GM12865 (cell line): ENCODE results near the gene ZNF785.
"Not testable (repeated sequence)": the region's sequence is repeated elsewhere in the genome, so short reads cannot be mapped to it uniquely, and the experiment has no call there.

ENCODE experiments used
- DNase-seq: peaks from one replicate; pipeline ENCODE4 v3.0.0; 2010; ENCODE audit warnings: low read depth
- H3K4me3 ChIP-seq: 2 replicates; pipeline ENCODE4 v1.5.1; 2011; ENCODE audit warnings: mild to moderate bottlenecking, low read depth, low read length, control low read depth
- CTCF ChIP-seq: IDR thresholded peaks from 2 replicates; pipeline ENCODE4 v1.5.1; 2011; ENCODE audit warnings: low read length, control low read depth, low read depth, inconsistent platforms; ENCODE audit not compliant: insufficient read depth; ENCODE audit errors: missing control alignments

ZNF785 gene

GRCh38 chr16:30585400-30586191, at the start of gene ZNF785:
TSS of gene ZNF785 (minus strand) at chr16:30585697. CDS start at chr16:30585611, 86 bp downstream.
- peak within 1 kb of the TSS; percentile 60 for H3K4me3 ChIP-seq
- TF ChIP-seq CTCF, result no peak
- DNase-seq, result peak; percentile 98

GRCh38 chr16:30633526-30633925, 48.0 kb upstream of the ZNF785 start:
- no peak for DNase-seq
- TF ChIP-seq CTCF, result no peak
- peak overlapping the region; percentile 62 for H3K4me3 ChIP-seq

GRCh38 chr16:30632454-30632853, 47.0 kb upstream of the ZNF785 start:
- H3K4me3 ChIP-seq, DNase-seq: not testable (repeated sequence)

- H3K4me3 ChIP-seq, result peak overlapping the region; percentile 25
- peak; percentile 95 for TF ChIP-seq CTCF
- peak; percentile 85 for DNase-seq
Observed at GRCh38 chr16:30628628-30629540, 43.4 kb upstream of the ZNF785 start.

- TF ChIP-seq CTCF, result no peak
- no peak overlapping the region for H3K4me3 ChIP-seq
- no peak for DNase-seq
Observed at GRCh38 chr16:30626236-30626635, 40.7 kb upstream of the ZNF785 start.

GRCh38 chr16:30623536-30624283, 38.2 kb upstream of the ZNF785 start:
- no peak for DNase-seq
- no peak overlapping the region for H3K4me3 ChIP-seq
- TF ChIP-seq CTCF, result no peak
